GM12878 (cell line): Measurements from ENCODE around the gene NIFK. TPM values are rescaled to one million over a fixed set of nuclear protein-coding genes. Genes with fewer than 3 reads are reported as not detected.

Experiments used
- ATAC-seq: fragments of 200-7000 bp; cut with Tn5 transposase; 3 replicates; pipeline ENCODE4 v1.9.1; 2020; ENCODE audit warnings: mild to moderate bottlenecking, moderate library complexity
- BruUV-seq: library from RNA; stranded (reverse); fragments of 400-500 nt; replicated peaks from 2 replicates; lab custom pipeline; 2021; lab: Mats Ljungman, UMichigan
- CTCF ChIA-PET: fragments of 300-600 bp; sonication (Branson Sonifier 250); formaldehyde crosslinking; extraction: SDS; loops from one replicate; lab custom pipeline; 2021; ENCODE audit warnings: inconsistent platforms; lab: Yijun Ruan, JAX
- POLR2A ChIA-PET: fragments of 350-600 bp; formaldehyde crosslinking; extraction: SDS; loops from one replicate; lab custom pipeline; 2021; ENCODE audit warnings: inconsistent platforms; lab: Charles Lee
- RAD21 ChIA-PET: fragments of 300-600 bp; sonication (Branson Sonifier 250); formaldehyde crosslinking; loops from one replicate; lab custom pipeline; 2023; ENCODE audit warnings: antibody characterized with exemption; ENCODE audit not compliant: unreplicated experiment; lab: Charles Lee
- SMC1A ChIA-PET: fragments of 300-600 bp; sonication (Branson Sonifier 250); formaldehyde crosslinking; loops from one replicate; lab custom pipeline; 2023; ENCODE audit not compliant: unreplicated experiment, uncharacterized antibody; lab: Charles Lee
- DNase-seq: peaks from one replicate; pipeline ENCODE4 v3.0.0-alpha.2; 2011; ENCODE audit warnings: low read depth, low spot score
- FAIRE-seq: peaks from 3 replicates; lab custom pipeline; 2011; peaks lifted over from hg19 to GRCh38; lab: Jason Lieb, UNC
- H2AFZ ChIP-seq: 2 replicates; pipeline ENCODE4 v1.6.0; 2011; ENCODE audit warnings: low read depth, low read length, control low read depth; ENCODE audit not compliant: control insufficient read depth
- H3K27ac ChIP-seq: 2 replicates; pipeline ENCODE4 v1.5.1; 2011; ENCODE audit warnings: control low read depth; ENCODE audit not compliant: control insufficient read depth, insufficient read depth
- H3K27me3 ChIP-seq, 2 experiments: replicated peaks in 1 of 2; 2 replicates each; pipeline versions ENCODE4 v1.6.0 to v1.6.1; 2011; ENCODE audit warnings: low read length in 1 of 2; ENCODE audit not compliant: control insufficient read depth in 2 of 2, insufficient read depth in 2 of 2
- H3K36me3 ChIP-seq, 2 experiments: 2 replicates each; pipeline ENCODE4 v1.5.1; 2011; ENCODE audit warnings: low read length in 1 of 2; ENCODE audit not compliant: control insufficient read depth in 2 of 2, insufficient read depth in 2 of 2
- H3K4me1 ChIP-seq: 2 replicates; pipeline ENCODE4 v1.6.1; 2011; ENCODE audit warnings: mild to moderate bottlenecking, low read length, moderate library complexity, mixed read lengths; ENCODE audit not compliant: control insufficient read depth, insufficient read depth
- H3K4me2 ChIP-seq: 2 replicates; pipeline ENCODE4 v1.6.0; 2011; ENCODE audit warnings: control low read depth; ENCODE audit not compliant: control insufficient read depth, insufficient read depth
- H3K4me3 ChIP-seq: fragments of 200-600 bp; sonication (generic); 2 replicates; pipeline ENCODE4 v1.5.1; 2016
- H3K79me2 ChIP-seq: 2 replicates; pipeline ENCODE4 v1.6.0; 2011; ENCODE audit warnings: low read length; ENCODE audit not compliant: control insufficient read depth, insufficient read depth
- H3K9ac ChIP-seq: 2 replicates; pipeline ENCODE4 v1.8.0; 2011; ENCODE audit warnings: low read length, control low read depth, mixed read lengths; ENCODE audit not compliant: control insufficient read depth, insufficient read depth
- H3K9me3 ChIP-seq: replicated peaks from 3 replicates; pipeline ENCODE4 v1.5.1; 2011; ENCODE audit warnings: mild to moderate bottlenecking, low read length; ENCODE audit not compliant: control insufficient read depth, insufficient read depth
- H4K20me1 ChIP-seq: 2 replicates; pipeline ENCODE4 v1.6.0; 2011; ENCODE audit not compliant: control insufficient read depth, insufficient read depth
- BACH1 ChIP-seq: fragments of 450-650 bp; IDR thresholded peaks from 2 replicates; pipeline ENCODE4 v1.6.1; 2017; ENCODE audit warnings: mild to moderate bottlenecking, borderline replicate concordance
- GABPA ChIP-seq: IDR thresholded peaks from 2 replicates; pipeline ENCODE4 v1.6.1; 2014; ENCODE audit warnings: antibody characterized with exemption, low read depth, mild to moderate bottlenecking, inconsistent platforms
- MEF2A ChIP-seq: IDR thresholded peaks from 2 replicates; pipeline ENCODE4 v1.6.1; 2011; ENCODE audit warnings: low read depth, mild to moderate bottlenecking, low read length, moderate library complexity; ENCODE audit not compliant: insufficient read depth
- MEF2B ChIP-seq: fragments of 450-650 bp; IDR thresholded peaks from 2 replicates; pipeline ENCODE4 v1.6.1; 2018; ENCODE audit warnings: mild to moderate bottlenecking, moderate library complexity; ENCODE audit not compliant: partially characterized antibody, poor library complexity, severe bottlenecking
- MTA2 ChIP-seq: fragments of 450-650 bp; IDR thresholded peaks from 2 replicates; pipeline ENCODE4 v1.6.1; 2016; ENCODE audit warnings: low read depth, mild to moderate bottlenecking, moderate library complexity
- MYC ChIP-seq: IDR thresholded peaks from 2 replicates; pipeline ENCODE4 v1.6.1; 2011; ENCODE audit warnings: mild to moderate bottlenecking, low read length, moderate library complexity, inconsistent platforms; ENCODE audit not compliant: insufficient read depth, insufficient replicate concordance, insufficient read length, severe bottlenecking
- NFIC ChIP-seq: IDR thresholded peaks from 2 replicates; pipeline ENCODE4 v1.6.1; 2012; ENCODE audit warnings: low read depth, mild to moderate bottlenecking, inconsistent platforms, low read length, moderate library complexity
- NR2C1 ChIP-seq: fragments of 450-650 bp; IDR thresholded peaks from 2 replicates; pipeline ENCODE4 v1.6.1; 2017; ENCODE audit warnings: antibody characterized with exemption, mild to moderate bottlenecking, moderate library complexity
- NR2F1 ChIP-seq: fragments of 450-650 bp; conservative IDR thresholded peaks from 2 replicates; pipeline ENCODE4 v1.6.1; 2017; ENCODE audit warnings: mild to moderate bottlenecking
- PBX3 ChIP-seq: IDR thresholded peaks from 2 replicates; pipeline ENCODE4 v1.6.1; 2011; ENCODE audit warnings: mild to moderate bottlenecking, low read depth, low read length, moderate library complexity; ENCODE audit not compliant: insufficient replicate concordance
- RAD21 ChIP-seq: IDR thresholded peaks from 2 replicates; pipeline ENCODE4 v1.6.1; 2011; ENCODE audit warnings: mild to moderate bottlenecking, low read depth, low read length, moderate library complexity; ENCODE audit not compliant: insufficient read depth
- RUNX3 ChIP-seq: IDR thresholded peaks from 2 replicates; pipeline ENCODE4 v1.6.1; 2012; ENCODE audit warnings: low read length, inconsistent platforms
- SMAD5 ChIP-seq: IDR thresholded peaks from 2 replicates; pipeline ENCODE4 v1.6.1; 2016; ENCODE audit warnings: antibody characterized with exemption, low read depth
- TCF3 ChIP-seq: IDR thresholded peaks from 2 replicates; pipeline ENCODE4 v1.6.1; 2012; ENCODE audit warnings: low read depth, mild to moderate bottlenecking, low read length, borderline replicate concordance; ENCODE audit not compliant: insufficient read depth
- ZZZ3 ChIP-seq: IDR thresholded peaks from 2 replicates; pipeline ENCODE4 v1.6.1; 2011; ENCODE audit warnings: low read depth; ENCODE audit not compliant: control insufficient read depth, insufficient read length
- WGBS: methylation state at CpG from one replicate; pipeline ENCODE4 v1.1.6; 2016; ENCODE audit warnings: low lambda C conversion rate; ENCODE audit not compliant: insufficient replicate concordance, insufficient coverage; ENCODE audit errors: missing lambda C conversion rate; 5-methylcytosine and 5-hydroxymethylcytosine counted together
- in situ Hi-C: fragments of 300-500 bp; cut with MboI; formaldehyde crosslinking; loops from 9 replicates; pipeline ENCODE4 v1.14.3; 2018; ENCODE audit warnings: mixed read lengths
- intact Hi-C: fragments of 100-400 bp; cut with micrococcal nuclease; formaldehyde crosslinking; loops from one replicate; pipeline ENCODE4 v1.14.2; 2022; ENCODE audit not compliant: unreplicated experiment
- polyA plus RNA-seq, 11 experiments: library from polyadenylated mRNA; depleted of rRNA in 4 of 11; unstranded in 6 of 11; stranded (reverse) in 5 of 11; fragments of >200 nt; fragmentation: Nextera tagmentation in 4 of 11; fragmentation: Illumina TruSeq in 1 of 11; extraction: Ambion mirVana in 4 of 11; extraction: Trizol in 1 of 11; gene quantifications; 1 replicate in 1 of 11; 2 replicates in 10 of 11; pipeline versions ENCODE4 v1.2.1 to v1.2.3, GENCODE V29; 2011 to 2016; ENCODE audit warnings: inconsistent platforms in 2 of 11, missing spikeins in 2 of 11, low read depth in 1 of 11
- total RNA-seq, 4 experiments: library from RNA; depleted of rRNA in 3 of 4; stranded (reverse); fragments of >200 nt in 3 of 4; fragmentation: Illumina TruSeq in 1 of 4; extraction: Trizol in 1 of 4; gene quantifications; 2 replicates each; pipeline versions ENCODE4 v1.2.1 to v1.2.3, GENCODE V29; 2013 to 2021
- TF ChIP-seq, protein P1 (sequence below): fragments of 450-650 bp; IDR thresholded peaks from 2 replicates; pipeline ENCODE4 v1.6.1; 2017; ENCODE audit warnings: mild to moderate bottlenecking, moderate library complexity

Gene NIFK
- total and polyA plus RNA-seq, 10 of the 15 experiments (the other 5 are each of a cell fraction or from before 2014, with no cell fraction given) = 47.2 to 286 (median 157) TPM

GRCh38 chr2:121755237-121756111 is 18.8 kb upstream of the NIFK start, which contains the start of gene TSN:
Gene TSN (plus strand): TSS chr2:121755651. CDS start chr2:121755780, 129 bp downstream.
- Histone ChIP-seq H3K4me1 (no peaks in the 10 kb centered on the region; the same call in 1 of the 2 replicates), H3K27me3 (no peaks in the 10 kb centered on the region), H3K4me3 (peak within 1 kb of the TSS; percentile 96), H3K4me2 (peak within 1 kb of the TSS; percentile 77), H3K9me3 (no peaks in the 10 kb centered on the region), H3K79me2 (peaks cover 26% of the 10 kb centered on the region), H3K36me3 (peaks cover 0 to 4% of the 10 kb centered on the region in 2 experiments; a peak in 1 of 4 replicates), H4K20me1 (no peaks in the 10 kb centered on the region), H3K27ac (peak within 1 kb of the TSS; percentile 80), H3K9ac (peak within 1 kb of the TSS; percentile 96), H2AFZ (peak within 1 kb of the TSS; percentile 86)
- ChIA-PET POLR2A (interaction anchor here (0.6 kb wide), 1 partner anchor 1296 kb away, joined by 3 read pairs; no protein-coding TSS in a partner anchor), RAD21 (interaction anchor here (1.0 kb wide), 1 partner anchor 224 kb away, joined by 3 read pairs; no protein-coding TSS in a partner anchor), SMC1A (interaction anchor here (0.9 to 1.0 kb wide), 2 partner anchors 28 to 197 kb away, joined by 3 to 4 read pairs; no protein-coding TSS in a partner anchor), CTCF (interaction anchor here (0.6 to 2.1 kb wide), 2 partner anchors 19 to 193 kb away, joined by 3 to 6 read pairs; no protein-coding TSS in a partner anchor)
- peak; percentile 84 for DNase-seq
- BruUV-seq = no TSS peak
- under 1% methylated on average over 63 of the region's 67 CpGs for WGBS
- intact Hi-C loops (no loop called here), in situ Hi-C loops (no loop called here)
- FAIRE-seq = peak; percentile 85
- ATAC-seq = peak; percentile 100
- TF ChIP-seq PBX3 = no peak
- TF ChIP-seq, protein P1, sequence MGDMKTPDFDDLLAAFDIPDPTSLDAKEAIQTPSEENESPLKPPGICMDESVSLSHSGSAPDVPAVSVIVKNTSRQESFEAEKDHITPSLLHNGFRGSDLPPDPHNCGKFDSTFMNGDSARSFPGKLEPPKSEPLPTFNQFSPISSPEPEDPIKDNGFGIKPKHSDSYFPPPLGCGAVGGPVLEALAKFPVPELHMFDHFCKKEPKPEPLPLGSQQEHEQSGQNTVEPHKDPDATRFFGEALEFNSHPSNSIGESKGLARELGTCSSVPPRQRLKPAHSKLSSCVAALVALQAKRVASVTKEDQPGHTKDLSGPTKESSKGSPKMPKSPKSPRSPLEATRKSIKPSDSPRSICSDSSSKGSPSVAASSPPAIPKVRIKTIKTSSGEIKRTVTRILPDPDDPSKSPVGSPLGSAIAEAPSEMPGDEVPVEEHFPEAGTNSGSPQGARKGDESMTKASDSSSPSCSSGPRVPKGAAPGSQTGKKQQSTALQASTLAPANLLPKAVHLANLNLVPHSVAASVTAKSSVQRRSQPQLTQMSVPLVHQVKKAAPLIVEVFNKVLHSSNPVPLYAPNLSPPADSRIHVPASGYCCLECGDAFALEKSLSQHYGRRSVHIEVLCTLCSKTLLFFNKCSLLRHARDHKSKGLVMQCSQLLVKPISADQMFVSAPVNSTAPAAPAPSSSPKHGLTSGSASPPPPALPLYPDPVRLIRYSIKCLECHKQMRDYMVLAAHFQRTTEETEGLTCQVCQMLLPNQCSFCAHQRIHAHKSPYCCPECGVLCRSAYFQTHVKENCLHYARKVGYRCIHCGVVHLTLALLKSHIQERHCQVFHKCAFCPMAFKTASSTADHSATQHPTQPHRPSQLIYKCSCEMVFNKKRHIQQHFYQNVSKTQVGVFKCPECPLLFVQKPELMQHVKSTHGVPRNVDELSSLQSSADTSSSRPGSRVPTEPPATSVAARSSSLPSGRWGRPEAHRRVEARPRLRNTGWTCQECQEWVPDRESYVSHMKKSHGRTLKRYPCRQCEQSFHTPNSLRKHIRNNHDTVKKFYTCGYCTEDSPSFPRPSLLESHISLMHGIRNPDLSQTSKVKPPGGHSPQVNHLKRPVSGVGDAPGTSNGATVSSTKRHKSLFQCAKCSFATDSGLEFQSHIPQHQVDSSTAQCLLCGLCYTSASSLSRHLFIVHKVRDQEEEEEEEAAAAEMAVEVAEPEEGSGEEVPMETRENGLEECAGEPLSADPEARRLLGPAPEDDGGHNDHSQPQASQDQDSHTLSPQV = peak; percentile 96
- peak; percentile 60; the same call in 1 of the 2 replicates for TF ChIP-seq MEF2A
- peak; percentile 100 for TF ChIP-seq MYC
- peak; percentile 45; the same call in 1 of the 2 replicates for TF ChIP-seq NR2F1
- 0 out of 2 replicates have a peak, but pooled peaks have one; percentile 28 for TF ChIP-seq BACH1
- TF ChIP-seq MEF2B = no peak
- 0 out of 2 replicates have a peak, but pooled peaks have one; percentile 73 for TF ChIP-seq SMAD5
- no peak for TF ChIP-seq MTA2
- peak; percentile 34; the same call in 1 of the 2 replicates for TF ChIP-seq NR2C1
- peak; percentile 62 for TF ChIP-seq RUNX3
- no peak; the same call in 1 of the 2 replicates for TF ChIP-seq NFIC
- 0 out of 2 replicates have a peak, but pooled peaks have one; percentile 19 for TF ChIP-seq TCF3
- TF ChIP-seq RAD21 = no peak
- no peak for TF ChIP-seq ZZZ3
- no peak for TF ChIP-seq GABPA
